K562 (cell line): ENCODE measurements around the gene ALG14. TPM values are rescaled to one million over a fixed set of nuclear protein-coding genes. Genes with fewer than 3 reads are reported as not detected.

Experiments
- ATAC-seq: fragments of 200-7000 bp; cut with Tn5 transposase; 3 replicates; pipeline ENCODE4 v1.9.1; 2020; ENCODE audit warnings: moderate library complexity
- BruUV-seq: library from RNA; stranded (reverse); fragments of 400-500 nt; replicated peaks from 2 replicates; lab custom pipeline; 2021; lab: Mats Ljungman, UMichigan
- CTCF ChIA-PET: fragments of 300-600 bp; formaldehyde crosslinking; extraction: SDS; loops from one replicate; lab custom pipeline; 2021; ENCODE audit warnings: low intra/inter-chr PET ratio; lab: Yijun Ruan, JAX
- POLR2A ChIA-PET: fragments of 300-600, 350-650 bp; sonication (Branson Sonifier 250); formaldehyde crosslinking; extraction: SDS; loops from one replicate; lab custom pipeline; 2021; ENCODE audit warnings: antibody characterized with exemption, inconsistent platforms; lab: Yijun Ruan, JAX
- DNase-seq, 4 experiments: peaks; one replicate each; pipeline versions ENCODE4 v3.0.0 to v3.0.0-alpha.2; 2011 to 2018; ENCODE audit warnings: low spot score in 3 of 4, mixed read lengths in 3 of 4; ENCODE audit errors: extremely low read depth in 1 of 4
- FAIRE-seq: peaks from 2 replicates; lab custom pipeline; 2011; peaks lifted over from hg19 to GRCh38; lab: Jason Lieb, UNC
- H2AFZ ChIP-seq: 2 replicates; pipeline ENCODE4 v1.6.0; 2011; ENCODE audit warnings: low read depth, low read length, control low read depth, inconsistent platforms
- H3K27ac ChIP-seq: fragments of 200-600 bp; 3 replicates; pipeline ENCODE4 v1.8.0; 2011; ENCODE audit warnings: low read depth, mild to moderate bottlenecking, control low read depth, inconsistent platforms, low read length, moderate library complexity, mixed read lengths; ENCODE audit errors: extremely low read depth
- H3K27me3 ChIP-seq, 2 experiments: fragments of 300-600 bp in 1 of 2; 2 replicates in 1 of 2; 3 replicates in 1 of 2; pipeline versions ENCODE4 v1.6.0 to v1.8.0; 2011; ENCODE audit warnings: inconsistent platforms in 2 of 2, low read length in 2 of 2, mild to moderate bottlenecking in 1 of 2, mixed read lengths in 1 of 2, moderate library complexity in 1 of 2; ENCODE audit not compliant: control insufficient read depth in 2 of 2, insufficient read depth in 2 of 2
- H3K36me3 ChIP-seq: fragments of 300-600 bp; 3 replicates; pipeline ENCODE4 v1.8.0; 2011; ENCODE audit warnings: mild to moderate bottlenecking, low read length, inconsistent platforms; ENCODE audit not compliant: control insufficient read depth, insufficient read depth
- H3K4me1 ChIP-seq, 2 experiments: fragments of 200-600 bp in 1 of 2; replicated peaks in 1 of 2; 2 replicates in 1 of 2; 3 replicates in 1 of 2; pipeline versions ENCODE4 v1.5.1 to v1.8.0; 2011; ENCODE audit warnings: inconsistent platforms in 2 of 2, low read length in 2 of 2, mild to moderate bottlenecking in 1 of 2, mixed read lengths in 1 of 2, moderate library complexity in 1 of 2; ENCODE audit not compliant: control insufficient read depth in 2 of 2, insufficient read depth in 2 of 2
- H3K4me2 ChIP-seq: 2 replicates; pipeline ENCODE4 v1.6.1; 2011; ENCODE audit warnings: low read length, control low read depth, inconsistent platforms, mixed read lengths; ENCODE audit not compliant: insufficient read depth
- H3K4me3 ChIP-seq: fragments of 200-600 bp; sonication (generic), shearing (Covaris generic); 2 replicates; pipeline ENCODE4 v1.5.1; 2016; ENCODE audit warnings: control low read depth, inconsistent platforms
- H3K79me2 ChIP-seq: fragments of 200-600 bp; 3 replicates; pipeline ENCODE4 v1.8.0; 2011; ENCODE audit warnings: low read length, inconsistent platforms; ENCODE audit not compliant: control insufficient read depth, insufficient read depth
- H3K9ac ChIP-seq, 2 experiments: 2 replicates each; pipeline versions ENCODE4 v1.6.0 to v1.6.1; 2011; ENCODE audit warnings: low read depth in 2 of 2, low read length in 2 of 2, control low read depth in 1 of 2, inconsistent platforms in 1 of 2, mild to moderate bottlenecking in 1 of 2, mixed read lengths in 1 of 2; ENCODE audit not compliant: insufficient read depth in 1 of 2
- H3K9me1 ChIP-seq: one replicate; pipeline ENCODE4 v1.6.0; 2011; ENCODE audit warnings: inconsistent platforms, mild to moderate bottlenecking, low read length, moderate library complexity; ENCODE audit not compliant: control insufficient read depth, insufficient read depth
- H3K9me3 ChIP-seq: replicated peaks from 2 replicates; pipeline ENCODE4 v1.5.1; 2011; ENCODE audit warnings: low read depth, low read length, inconsistent platforms; ENCODE audit not compliant: control insufficient read depth, insufficient read depth
- H4K20me1 ChIP-seq: replicated peaks from 2 replicates; pipeline ENCODE4 v1.6.1; 2011; ENCODE audit warnings: low read length, inconsistent platforms, mixed read lengths; ENCODE audit not compliant: control insufficient read depth, insufficient read depth
- ARID1B ChIP-seq: fragments of 450-650 bp; IDR thresholded peaks from 2 replicates; pipeline ENCODE4 v1.6.1; 2016; ENCODE audit warnings: antibody characterized with exemption, mild to moderate bottlenecking, inconsistent platforms
- DNMT1 ChIP-seq: fragments of 450-650 bp; IDR thresholded peaks from 2 replicates; pipeline ENCODE4 v1.6.1; 2016; ENCODE audit warnings: antibody characterized with exemption, mild to moderate bottlenecking
- GATA2 ChIP-seq: sonication (generic); formaldehyde crosslinking; IDR thresholded peaks from 2 replicates; pipeline ENCODE4 v1.4.0; 2020; ENCODE audit warnings: mild to moderate bottlenecking, missing genetic modification reagents
- GATAD2A ChIP-seq: fragments of 450-650 bp; IDR thresholded peaks from 2 replicates; pipeline ENCODE4 v1.6.1; 2017
- HLTF ChIP-seq: fragments of 450-650 bp; IDR thresholded peaks from 2 replicates; pipeline ENCODE4 v1.6.1; 2016
- NEUROD1 ChIP-seq: fragments of 150-350 bp; IDR thresholded peaks from 2 replicates; pipeline ENCODE4 v1.6.1; 2014; ENCODE audit warnings: borderline replicate concordance, low read length, low read depth; ENCODE audit not compliant: partially characterized antibody
- NUFIP1 ChIP-seq: fragments of 450-650 bp; IDR thresholded peaks from 2 replicates; pipeline ENCODE4 v1.6.1; 2018; ENCODE audit not compliant: partially characterized antibody
- RBM17 ChIP-seq: fragments of 200-400 bp; formaldehyde crosslinking; IDR thresholded peaks from 2 replicates; pipeline ENCODE4 v1.6.1; 2017; ENCODE audit warnings: low read depth, mild to moderate bottlenecking, low read length, borderline replicate concordance
- RBM39 ChIP-seq: fragments of 200-400 bp; formaldehyde crosslinking; optimal IDR thresholded peaks from 2 replicates; pipeline ENCODE3; 2018; ENCODE audit warnings: low read depth, low read length
- SLC30A9 ChIP-seq: fragments of 250-450 bp; sonication (Bioruptor Pico); IDR thresholded peaks from 2 replicates; pipeline ENCODE4 v1.8.0; 2022; ENCODE audit warnings: mild to moderate bottlenecking, moderate library complexity
- SP1 ChIP-seq: sonication (generic); formaldehyde crosslinking; IDR thresholded peaks from 2 replicates; pipeline ENCODE4 v1.8.1; 2022; ENCODE audit warnings: mild to moderate bottlenecking, missing genetic modification reagents
- TEAD4 ChIP-seq, 2 experiments: sonication (generic) in 1 of 2; formaldehyde crosslinking in 1 of 2; IDR thresholded peaks; 2 replicates each; pipeline versions ENCODE4 v1.6.1 to v1.8.0; 2012 to 2022; ENCODE audit warnings: borderline replicate concordance in 1 of 2, inconsistent platforms in 1 of 2, low read length in 1 of 2, mild to moderate bottlenecking in 1 of 2, missing genetic modification reagents in 1 of 2
- ZEB2 ChIP-seq: fragments of 450-650 bp; IDR thresholded peaks from 2 replicates; pipeline ENCODE4 v1.6.1; 2016
- ZFP30 ChIP-seq: fragments of 250-450 bp; sonication (Bioruptor Pico); IDR thresholded peaks from 2 replicates; pipeline ENCODE4 v1.8.0; 2022; ENCODE audit warnings: moderate library complexity, mild to moderate bottlenecking, inconsistent platforms, borderline replicate concordance
- ZNF217 ChIP-seq: sonication (generic); formaldehyde crosslinking; IDR thresholded peaks from 2 replicates; pipeline ENCODE4 v1.8.0; 2022; ENCODE audit warnings: mild to moderate bottlenecking, missing genetic modification reagents
- ZNF76 ChIP-seq: fragments of 250-450 bp; sonication (Bioruptor Pico); IDR thresholded peaks from 2 replicates; pipeline ENCODE4 v1.4.0; 2020; ENCODE audit warnings: mild to moderate bottlenecking, moderate library complexity, borderline replicate concordance
- WGBS: fragments of 100-300 bp; shearing (Covaris generic); methylation state at CpG from one replicate; pipeline ENCODE4 v1.1.6; 2016; ENCODE audit warnings: low coverage, mixed read lengths; ENCODE audit not compliant: insufficient coverage; ENCODE audit errors: missing lambda C conversion rate; 5-methylcytosine and 5-hydroxymethylcytosine counted together
- in situ Hi-C: fragments of 300-500 bp; cut with MboI; formaldehyde crosslinking; loops from 4 replicates; pipeline ENCODE4 v1.15.0; 2018; ENCODE audit warnings: inconsistent platforms, mixed read lengths
- intact Hi-C: fragments of 100-400 bp; cut with micrococcal nuclease; formaldehyde crosslinking; loops from 2 replicates; pipeline ENCODE4 v1.14.2; 2022
- polyA plus RNA-seq, 8 experiments: library from polyadenylated mRNA; depleted of rRNA in 4 of 8; stranded (reverse) in 5 of 8; unstranded in 3 of 8; fragments of >200 nt; fragmentation: Nextera tagmentation in 2 of 8; fragmentation: Illumina TruSeq in 1 of 8; extraction: Ambion mirVana in 2 of 8; extraction: Trizol in 1 of 8; gene quantifications; 2 replicates each; pipeline versions ENCODE4 v1.2.1 to v1.2.3, GENCODE V29; 2011 to 2014; ENCODE audit warnings: inconsistent platforms in 1 of 8, missing spikeins in 1 of 8
- total RNA-seq, 7 experiments: library from RNA; depleted of rRNA in 6 of 7; stranded (reverse); fragments of >200 nt in 6 of 7; fragmentation: Illumina TruSeq in 2 of 7; extraction: Trizol in 2 of 7; gene quantifications; 2 replicates each; pipeline versions ENCODE4 v1.2.1 to v1.2.3, GENCODE V29; 2011 to 2021; ENCODE audit warnings: low replicate concordance in 1 of 7
- TF ChIP-seq, protein P1 (sequence below): fragments of 250-450 bp; sonication (Bioruptor Pico); IDR thresholded peaks from 2 replicates; pipeline ENCODE4 v1.4.0; 2020; ENCODE audit warnings: borderline replicate concordance
- TF ChIP-seq, protein P2 (sequence below): sonication (generic); formaldehyde crosslinking; IDR thresholded peaks from 2 replicates; pipeline ENCODE4 v1.8.1; 2023; ENCODE audit warnings: mild to moderate bottlenecking, missing genetic modification reagents
- TF ChIP-seq, protein P3 (sequence below): fragments of 450-650 bp; IDR thresholded peaks from one replicate; pipeline ENCODE4 v1.6.1; 2018; ENCODE audit warnings: mild to moderate bottlenecking, moderate library complexity; ENCODE audit not compliant: partially characterized antibody

The ALG14 gene
- total and polyA plus RNA-seq, 9 of the 15 experiments (the other 6 are each of a cell fraction or from before 2014, with no cell fraction given) = 2.8 to 16.2 (median 4.9) TPM

DNA sequence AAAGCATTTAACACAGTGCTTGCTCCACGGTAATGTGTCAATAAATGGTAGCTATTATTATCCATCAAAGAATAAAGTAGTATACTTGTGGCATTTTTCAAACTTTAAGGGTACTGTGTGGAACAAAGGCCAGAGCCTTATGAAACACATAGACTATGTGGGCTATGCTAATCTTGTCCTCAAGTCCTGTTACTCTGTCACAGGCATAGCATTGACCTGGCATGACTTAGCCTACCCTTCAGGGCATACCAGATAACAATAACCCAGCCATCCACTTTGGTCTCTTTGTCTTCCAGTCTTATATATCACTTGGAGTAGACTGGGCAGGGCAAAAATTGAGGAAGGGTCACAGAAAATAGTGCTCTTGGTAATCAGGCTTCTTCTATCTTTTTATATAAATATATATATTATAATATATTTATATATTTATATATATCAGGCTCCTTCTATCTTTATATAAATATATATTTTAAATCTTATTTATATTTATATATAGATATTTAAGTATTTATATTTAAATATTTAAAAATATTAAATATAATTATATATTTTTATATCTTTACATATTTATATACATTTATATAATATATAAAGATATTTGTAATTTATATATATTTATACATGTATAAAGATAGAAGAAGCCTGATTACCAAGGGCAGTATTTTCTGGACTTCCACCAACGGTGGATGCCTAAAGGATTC lies 79.7 kb downstream of the ALG14 start:
- no peak overlapping the region for H3K27ac ChIP-seq
- WGBS = 38% methylated on average over 2 of the region's 2 CpGs
- no peaks in the 10 kb centered on the region for H3K9me1 ChIP-seq
- H3K4me3 ChIP-seq = no peak overlapping the region
- no peaks in the 10 kb centered on the region; a peak in 1 of 5 replicates for H3K4me1 ChIP-seq
- DNase-seq (no peak), FAIRE-seq (no peak), ATAC-seq (no peak)
- H2AFZ ChIP-seq = no peak overlapping the region
- no peaks in the 10 kb centered on the region for H4K20me1 ChIP-seq
- H3K4me2 ChIP-seq = no peak overlapping the region
- H3K27me3 ChIP-seq = 0 out of 5 replicates have a peak, but pooled peaks cover 0 to 4% of the 10 kb centered on the region in 2 experiments
- no peaks in the 10 kb centered on the region for H3K36me3 ChIP-seq
- no TSS peak for BruUV-seq
- intact Hi-C loops = no loop called here
- no peaks in the 10 kb centered on the region for H3K9me3 ChIP-seq
- ChIA-PET POLR2A (interaction anchor here (0.9 to 1.3 kb wide), 2 partner anchors 9 to 15 kb away, joined by 3 to 4 read pairs; no protein-coding TSS in a partner anchor), CTCF (no interaction called here)
- no peak overlapping the region for H3K9ac ChIP-seq
- in situ Hi-C loops = no loop called here
- no peaks in the 10 kb centered on the region for H3K79me2 ChIP-seq
- TF ChIP-seq, protein P1, sequence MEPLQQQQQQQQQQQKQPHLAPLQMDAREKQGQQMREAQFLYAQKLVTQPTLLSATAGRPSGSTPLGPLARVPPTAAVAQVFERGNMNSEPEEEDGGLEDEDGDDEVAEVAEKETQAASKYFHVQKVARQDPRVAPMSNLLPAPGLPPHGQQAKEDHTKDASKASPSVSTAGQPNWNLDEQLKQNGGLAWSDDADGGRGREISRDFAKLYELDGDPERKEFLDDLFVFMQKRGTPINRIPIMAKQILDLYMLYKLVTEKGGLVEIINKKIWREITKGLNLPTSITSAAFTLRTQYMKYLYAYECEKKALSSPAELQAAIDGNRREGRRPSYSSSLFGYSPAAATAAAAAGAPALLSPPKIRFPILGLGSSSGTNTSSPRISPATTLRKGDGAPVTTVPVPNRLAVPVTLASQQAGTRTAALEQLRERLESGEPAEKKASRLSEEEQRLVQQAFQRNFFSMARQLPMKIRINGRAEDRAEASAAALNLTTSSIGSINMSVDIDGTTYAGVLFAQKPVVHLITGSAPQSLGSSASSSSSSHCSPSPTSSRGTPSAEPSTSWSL = no peak
- no peak for TF ChIP-seq RBM17
- TF ChIP-seq, protein P2, sequence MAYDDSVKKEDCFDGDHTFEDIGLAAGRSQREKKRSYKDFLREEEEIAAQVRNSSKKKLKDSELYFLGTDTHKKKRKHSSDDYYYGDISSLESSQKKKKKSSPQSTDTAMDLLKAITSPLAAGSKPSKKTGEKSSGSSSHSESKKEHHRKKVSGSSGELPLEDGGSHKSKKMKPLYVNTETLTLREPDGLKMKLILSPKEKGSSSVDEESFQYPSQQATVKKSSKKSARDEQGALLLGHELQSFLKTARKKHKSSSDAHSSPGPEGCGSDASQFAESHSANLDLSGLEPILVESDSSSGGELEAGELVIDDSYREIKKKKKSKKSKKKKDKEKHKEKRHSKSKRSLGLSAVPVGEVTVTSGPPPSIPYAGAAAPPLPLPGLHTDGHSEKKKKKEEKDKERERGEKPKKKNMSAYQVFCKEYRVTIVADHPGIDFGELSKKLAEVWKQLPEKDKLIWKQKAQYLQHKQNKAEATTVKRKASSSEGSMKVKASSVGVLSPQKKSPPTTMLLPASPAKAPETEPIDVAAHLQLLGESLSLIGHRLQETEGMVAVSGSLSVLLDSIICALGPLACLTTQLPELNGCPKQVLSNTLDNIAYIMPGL (CRISPR knock-in tag) = no peak
- no peak for TF ChIP-seq TEAD4 (IDR thresholded peaks at IDR 0.05; ENCODE audit: low read length)
- TF ChIP-seq TEAD4 (CRISPR knock-in tag; IDR thresholded peaks at IDR 0.05; ENCODE audit: borderline replicate concordance) = no peak
- no peak for TF ChIP-seq SLC30A9 (CRISPR knock-in tag)
- TF ChIP-seq, protein P3, sequence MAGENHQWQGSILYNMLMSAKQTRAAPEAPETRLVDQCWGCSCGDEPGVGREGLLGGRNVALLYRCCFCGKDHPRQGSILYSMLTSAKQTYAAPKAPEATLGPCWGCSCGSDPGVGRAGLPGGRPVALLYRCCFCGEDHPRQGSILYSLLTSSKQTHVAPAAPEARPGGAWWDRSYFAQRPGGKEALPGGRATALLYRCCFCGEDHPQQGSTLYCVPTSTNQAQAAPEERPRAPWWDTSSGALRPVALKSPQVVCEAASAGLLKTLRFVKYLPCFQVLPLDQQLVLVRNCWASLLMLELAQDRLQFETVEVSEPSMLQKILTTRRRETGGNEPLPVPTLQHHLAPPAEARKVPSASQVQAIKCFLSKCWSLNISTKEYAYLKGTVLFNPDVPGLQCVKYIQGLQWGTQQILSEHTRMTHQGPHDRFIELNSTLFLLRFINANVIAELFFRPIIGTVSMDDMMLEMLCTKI = no peak
- TF ChIP-seq NEUROD1 = no peak
- no peak for TF ChIP-seq ZEB2
- no peak for TF ChIP-seq ARID1B
- TF ChIP-seq ZNF76 (CRISPR knock-in tag) = no peak
- no peak for TF ChIP-seq ZFP30 (CRISPR knock-in tag)
- no peak for TF ChIP-seq SP1 (CRISPR knock-in tag)
- TF ChIP-seq HLTF = no peak
- TF ChIP-seq RBM39 = no peak
- no peak for TF ChIP-seq GATAD2A
- TF ChIP-seq DNMT1 = no peak
- TF ChIP-seq GATA2 (CRISPR knock-in tag) = no peak
- TF ChIP-seq NUFIP1 = no peak
- no peak for TF ChIP-seq ZNF217 (CRISPR knock-in tag)
